ENCODE results near the gene IFNGR1.

IFNGR1 gene

DNA sequence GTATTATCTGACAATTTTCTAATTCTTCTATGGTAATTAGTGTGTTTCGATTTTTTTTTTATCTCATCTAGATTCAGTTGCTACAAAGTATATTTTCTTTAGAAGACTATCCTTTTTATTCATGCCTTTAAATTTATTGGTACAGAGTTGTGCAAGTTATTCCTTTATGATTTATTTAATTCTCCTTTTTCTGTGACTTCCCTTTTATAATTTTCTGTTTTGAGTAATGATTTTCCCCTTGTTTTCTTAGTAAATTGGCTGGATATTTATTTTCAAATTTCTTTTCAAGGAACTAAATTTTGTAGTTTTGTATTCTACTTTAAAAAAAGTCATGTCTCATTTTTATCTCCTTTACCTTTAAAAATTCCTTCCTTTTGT lies 43.3 kb downstream of the IFNGR1 start:
- no peak for DNase-seq (ENCODE audit: low read depth)

DNA sequence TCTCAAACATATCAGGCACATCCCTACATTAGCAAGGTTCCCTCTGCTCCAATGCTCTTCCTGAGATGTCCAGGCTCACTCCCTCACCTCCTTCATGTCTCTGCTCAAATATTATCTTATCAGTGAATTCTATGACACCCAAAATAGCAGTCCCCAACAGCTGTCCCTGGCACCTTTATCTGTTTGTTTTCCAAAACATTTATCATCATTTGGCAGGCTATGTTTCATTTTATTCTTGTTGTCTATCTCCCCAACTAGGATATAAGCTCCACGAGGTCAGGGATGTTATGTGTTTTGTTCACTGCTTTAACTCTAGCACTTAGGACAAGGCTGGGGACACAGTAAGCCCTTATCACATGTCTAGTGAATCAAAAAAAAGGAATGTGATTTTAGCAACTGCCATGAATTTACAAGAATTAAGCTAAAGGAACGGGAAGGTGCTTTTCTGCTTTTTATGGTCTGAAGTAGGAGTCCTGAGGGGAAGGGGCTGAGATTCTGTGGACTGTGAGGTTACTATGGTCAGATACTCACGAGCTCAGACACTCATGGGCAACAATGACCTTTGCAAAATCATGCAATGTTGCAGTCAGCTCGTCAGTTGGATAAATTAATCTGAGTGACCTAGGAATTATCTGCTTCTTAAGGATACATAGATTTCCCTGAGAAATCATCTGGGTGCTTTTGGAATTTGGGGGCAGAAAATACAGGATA lies 43.9 kb downstream of the IFNGR1 start:
- no peak for DNase-seq (ENCODE audit: low read depth)

DNA sequence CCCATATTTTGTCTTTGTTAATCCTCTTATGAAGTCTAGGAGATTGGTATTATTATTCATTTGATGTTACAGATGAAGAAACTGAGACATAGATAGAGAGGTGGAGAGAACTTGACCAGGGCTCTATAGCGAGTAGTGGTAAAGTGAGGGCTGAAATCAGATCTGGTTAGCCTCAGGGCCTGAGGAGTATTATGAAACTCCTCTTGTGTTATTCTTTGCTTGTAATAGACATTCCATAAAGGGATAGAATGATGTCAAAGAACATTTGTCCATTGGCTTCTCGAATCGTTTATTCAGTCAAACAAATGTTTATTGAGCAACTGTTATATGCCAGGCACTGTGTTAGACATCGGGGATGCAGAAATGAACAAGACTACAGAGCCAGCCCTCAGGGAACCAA lies 45.7 kb downstream of the IFNGR1 start, which contains the start of gene IL22RA2:
TSS of gene IL22RA2 (minus strand) at position 144 of the 400 bp plus-strand sequence. CDS start 11,895 bp downstream, outside the sequence.
- no peak for DNase-seq (ENCODE audit: low read depth)

DNA sequence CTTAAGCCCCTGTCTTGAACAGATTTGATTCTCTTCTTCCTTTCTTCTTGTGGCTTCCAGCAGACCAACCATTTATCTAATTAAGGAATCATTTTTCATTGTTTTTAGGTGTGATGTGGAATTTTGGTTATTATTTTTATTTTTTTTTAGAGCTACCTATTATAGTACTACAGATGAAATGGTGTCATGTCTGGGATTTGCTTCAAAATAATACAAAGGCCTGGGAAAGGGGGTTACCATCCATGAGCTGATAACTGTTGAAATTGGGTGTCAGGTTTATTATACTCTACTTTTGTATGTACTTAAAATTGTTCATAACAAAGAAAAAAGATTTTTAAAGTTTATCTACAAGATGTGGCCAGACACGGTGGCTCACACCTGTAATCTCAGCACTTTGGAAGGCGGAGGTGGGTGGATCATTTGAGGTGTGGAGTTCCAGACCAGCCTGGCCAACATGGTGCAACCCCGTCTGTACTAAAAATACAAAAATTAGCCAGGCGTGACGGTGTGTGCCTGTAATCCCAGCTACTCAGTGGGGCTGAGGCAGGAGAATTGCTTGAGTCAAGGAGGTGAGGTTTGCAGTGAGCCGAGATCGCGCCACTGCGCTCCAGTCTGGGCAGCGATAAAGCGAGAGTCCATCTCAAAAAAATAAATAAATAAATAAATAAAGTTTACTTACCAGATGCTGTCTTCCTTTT lies 46.3 kb downstream of the IFNGR1 start:
- DNase-seq (ENCODE audit: low read depth) = no peak

DNA sequence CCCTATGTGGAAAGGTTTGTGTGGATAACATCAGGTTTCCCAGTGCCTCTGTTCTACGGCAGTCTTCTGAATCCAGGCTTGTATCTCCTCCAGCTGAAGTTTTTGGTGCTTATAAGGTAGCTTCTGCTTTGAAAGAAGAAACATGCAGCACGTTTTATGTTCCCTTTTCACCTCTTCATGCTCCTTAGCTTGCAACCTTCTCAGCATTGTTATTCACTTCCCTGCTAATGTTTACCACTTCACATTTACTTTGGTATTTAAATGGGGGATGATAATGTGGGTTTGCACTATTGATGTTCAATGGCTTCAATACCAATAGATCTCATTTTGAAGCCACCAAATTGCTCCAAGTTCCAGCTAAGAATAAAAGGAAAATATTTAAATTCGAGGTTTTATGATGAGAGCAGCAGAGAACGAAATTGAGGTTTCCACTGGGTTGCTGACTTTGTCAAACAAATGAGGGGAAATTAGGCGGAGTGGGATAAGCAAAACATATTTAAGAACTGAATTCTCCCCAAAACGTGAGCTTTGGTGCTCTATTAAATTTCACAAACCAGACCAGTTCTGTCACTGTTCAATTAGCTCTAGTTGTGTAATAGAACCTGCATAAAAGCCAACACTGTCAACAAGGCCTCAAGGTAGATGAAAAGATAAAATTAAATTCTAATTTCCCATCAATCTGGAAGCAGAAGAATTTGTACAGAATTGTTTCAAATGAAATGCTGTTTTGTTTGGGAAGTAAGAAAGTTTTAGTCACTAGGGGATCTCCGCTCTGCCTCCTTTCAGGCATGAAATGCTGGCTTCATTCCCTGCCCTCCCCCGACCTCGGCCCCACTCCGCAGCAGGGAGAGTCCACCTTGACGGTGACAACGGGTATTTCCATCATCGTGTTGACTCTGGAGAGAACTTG lies 47.1 kb downstream of the IFNGR1 start:
- DNase-seq (ENCODE audit: low read depth) = no peak

DNA sequence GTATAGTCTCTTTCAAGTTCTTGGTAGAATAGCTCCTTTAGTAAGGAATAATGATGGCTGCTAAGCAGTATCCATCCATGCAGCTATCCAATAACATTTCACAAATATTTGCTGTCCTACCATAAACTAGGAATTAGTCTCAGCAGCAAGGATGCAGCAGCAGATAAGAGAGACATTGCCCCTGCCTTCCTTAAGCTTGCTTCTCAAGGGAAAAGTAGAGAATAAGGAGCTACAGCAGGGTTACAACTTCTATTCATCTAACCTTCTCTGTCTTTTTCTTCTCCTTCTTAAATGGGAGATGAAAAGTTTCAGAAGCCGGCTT lies 48.2 kb downstream of the IFNGR1 start:
- DNase-seq (ENCODE audit: low read depth) = no peak

DNA sequence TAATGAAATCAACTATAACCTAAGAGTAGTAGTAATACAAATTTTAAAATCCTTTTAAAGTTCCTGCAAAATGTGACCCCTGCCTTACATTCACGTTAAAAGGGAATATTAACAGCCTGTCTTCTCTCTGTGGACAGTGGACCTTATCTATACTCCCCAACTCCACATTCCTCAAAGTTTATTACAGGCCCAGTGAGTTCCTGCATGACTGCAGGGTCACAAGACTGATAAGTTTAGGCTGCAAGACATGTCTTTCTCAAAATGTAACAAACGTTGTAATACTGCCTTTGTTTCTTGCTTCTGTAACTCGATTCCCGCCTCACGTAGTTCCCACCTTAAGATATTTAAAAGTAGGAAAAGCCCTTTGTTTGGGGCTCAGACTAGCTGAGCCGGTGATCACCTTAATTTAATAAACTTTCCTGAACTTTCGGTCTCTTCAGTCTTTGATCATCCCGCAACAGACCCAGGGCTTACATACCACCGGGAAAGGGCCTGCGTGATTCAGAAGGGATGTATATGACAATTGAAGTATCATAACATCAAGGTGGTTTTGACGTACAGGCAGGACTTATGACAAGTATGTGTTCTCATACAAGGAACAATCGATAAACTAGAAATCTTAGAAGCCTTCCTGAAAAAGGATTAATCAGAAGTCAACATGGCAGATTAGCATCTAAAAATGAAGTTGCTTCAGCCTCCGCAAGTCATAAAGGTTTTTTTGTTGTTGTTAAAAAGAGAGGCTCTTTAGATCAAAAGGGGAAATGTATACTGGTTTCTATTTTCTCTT lies 48.7 kb downstream of the IFNGR1 start:
- no peak for DNase-seq (ENCODE audit: low read depth)

DNA sequence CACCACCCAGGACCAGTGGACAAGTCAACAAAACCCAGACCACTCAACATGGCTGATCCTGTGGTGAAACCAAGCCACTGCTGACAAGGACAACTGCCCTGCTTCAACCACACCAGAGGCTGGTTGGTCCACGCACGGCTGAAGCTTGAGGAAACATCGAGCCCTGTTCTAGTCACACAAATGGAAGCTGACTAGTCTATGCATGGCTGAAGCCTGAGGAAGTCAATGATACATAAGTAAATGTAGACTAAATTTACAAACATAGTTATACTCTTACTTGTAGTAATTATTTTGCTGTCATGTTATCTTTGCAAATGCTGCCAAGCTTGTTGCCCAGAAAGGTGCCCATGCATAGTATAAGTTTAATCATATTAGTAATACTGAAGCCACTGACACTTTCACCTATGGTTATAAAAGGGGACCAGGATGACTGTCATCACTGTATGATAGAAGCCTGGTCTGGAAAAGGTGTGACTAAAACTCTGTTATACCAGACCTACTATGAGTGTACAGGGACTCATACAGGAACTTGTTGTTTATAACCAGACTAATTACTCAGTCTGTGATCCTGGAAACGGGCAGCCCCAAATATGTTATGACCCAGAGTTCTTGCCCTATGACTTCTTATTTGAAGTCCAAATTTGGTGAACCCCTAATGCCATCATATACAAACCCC lies 51.3 kb downstream of the IFNGR1 start:
- DNase-seq (ENCODE audit: low read depth) = no peak

DNA sequence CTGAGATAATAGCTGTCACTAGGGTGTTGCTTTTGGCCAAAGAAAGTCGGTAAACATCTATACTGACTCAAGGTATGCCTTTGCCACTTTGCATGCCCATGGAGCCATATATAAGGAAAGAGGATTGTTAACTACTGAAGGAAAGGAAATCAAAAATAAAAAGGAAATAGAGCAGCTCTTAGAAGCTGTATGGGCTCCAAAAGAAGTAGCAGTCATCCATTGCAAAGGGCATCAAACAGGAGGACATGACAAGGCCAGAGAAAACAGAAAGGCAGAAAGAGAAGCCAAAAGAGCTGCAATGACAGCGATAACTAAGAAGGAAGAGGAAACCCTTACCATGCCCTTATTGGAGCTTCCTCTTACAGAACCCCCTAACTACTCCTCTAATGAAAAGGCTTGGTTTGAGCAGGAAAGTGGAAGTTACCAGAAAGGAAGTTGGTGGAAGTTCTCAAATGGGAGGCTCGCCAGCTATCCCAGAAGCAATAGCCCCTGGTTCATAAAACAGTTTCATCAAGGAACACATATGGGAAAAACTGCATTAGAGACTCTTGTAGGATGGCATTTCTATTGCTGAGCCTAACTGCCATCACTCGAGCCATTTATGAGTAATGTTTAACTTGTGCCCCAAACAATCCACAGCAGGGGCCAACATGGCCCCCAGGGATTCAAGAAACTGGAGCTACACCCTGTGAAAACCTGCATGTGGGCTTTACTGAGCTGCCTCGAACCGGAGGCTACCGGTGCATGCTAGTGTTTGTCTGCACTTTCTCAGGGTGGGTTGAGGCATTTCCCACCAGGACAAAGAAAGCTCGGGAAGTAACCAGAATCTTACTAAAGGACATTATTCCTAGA lies 52.7 kb downstream of the IFNGR1 start:
- DNase-seq (ENCODE audit: low read depth) = no peak

DNA sequence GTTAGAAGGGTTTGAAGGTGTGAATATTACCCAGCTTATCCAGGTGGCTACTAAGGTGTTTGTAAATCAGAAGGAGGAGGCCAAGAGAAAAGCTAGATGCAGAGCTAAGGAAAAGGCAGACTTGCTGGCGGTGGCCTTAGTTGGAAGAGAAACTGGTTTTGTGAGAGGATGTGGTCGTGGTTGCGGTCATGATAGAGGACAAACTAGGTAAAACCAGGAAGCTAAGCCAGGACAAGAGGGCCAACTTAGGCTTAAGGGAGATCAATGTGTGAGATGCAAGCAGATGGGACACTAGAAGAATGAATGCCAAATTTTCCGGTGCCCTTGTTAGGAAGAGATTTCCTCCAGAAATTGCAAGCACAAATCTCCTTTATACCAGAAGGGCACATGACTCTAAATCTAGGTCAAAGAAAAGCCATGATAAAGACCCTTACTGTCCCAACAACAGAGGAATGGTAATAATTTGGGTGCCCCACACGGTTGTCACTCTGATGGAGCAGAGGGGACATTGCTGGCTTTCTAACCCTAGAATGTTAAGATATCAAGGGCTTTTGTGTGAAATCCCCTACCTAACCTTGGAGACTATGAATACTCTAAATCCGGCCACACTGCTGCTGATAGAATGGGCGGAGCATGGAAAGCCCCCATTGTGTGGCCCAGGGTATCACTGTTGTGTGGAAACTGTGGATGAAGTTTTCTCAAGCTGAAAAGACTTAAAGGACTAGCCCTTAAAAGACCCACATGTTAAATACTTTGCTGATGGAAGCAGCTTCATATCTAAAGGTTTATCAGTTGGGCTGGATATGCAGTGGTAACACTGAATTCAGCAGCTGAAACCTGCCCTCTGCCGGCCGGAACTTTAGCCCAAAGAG lies 53.6 kb downstream of the IFNGR1 start:
- DNase-seq (ENCODE audit: low read depth) = no peak

DNA sequence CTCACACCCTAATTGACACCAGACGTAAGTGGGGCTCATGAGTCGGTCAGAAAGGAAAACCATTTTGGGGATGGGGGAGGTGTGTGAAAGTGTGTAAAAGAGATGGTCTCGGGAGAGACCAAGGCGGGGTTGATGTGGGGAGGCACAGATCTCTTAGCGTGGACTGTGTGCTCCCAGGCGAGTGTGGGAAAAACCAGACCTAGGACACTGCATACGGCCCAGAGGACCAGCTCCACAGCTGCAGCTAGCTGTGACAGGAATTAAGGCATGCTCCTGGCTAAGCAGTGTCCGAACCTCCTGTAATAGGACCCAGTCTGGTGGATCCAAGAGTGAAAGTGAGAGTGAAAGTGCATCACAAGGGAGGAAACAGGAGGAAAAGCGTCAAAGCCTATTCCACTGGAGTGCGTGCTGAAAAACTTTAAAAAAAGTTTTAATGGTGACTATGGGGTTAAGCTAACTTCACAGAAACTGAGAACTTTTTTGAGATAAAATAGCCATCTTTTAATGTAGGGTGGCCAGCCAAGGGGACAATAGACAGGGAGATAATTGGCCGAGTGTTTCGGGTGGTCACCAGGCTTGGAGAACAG lies 55.4 kb downstream of the IFNGR1 start:
- no peak for DNase-seq (ENCODE audit: low read depth)

DNA sequence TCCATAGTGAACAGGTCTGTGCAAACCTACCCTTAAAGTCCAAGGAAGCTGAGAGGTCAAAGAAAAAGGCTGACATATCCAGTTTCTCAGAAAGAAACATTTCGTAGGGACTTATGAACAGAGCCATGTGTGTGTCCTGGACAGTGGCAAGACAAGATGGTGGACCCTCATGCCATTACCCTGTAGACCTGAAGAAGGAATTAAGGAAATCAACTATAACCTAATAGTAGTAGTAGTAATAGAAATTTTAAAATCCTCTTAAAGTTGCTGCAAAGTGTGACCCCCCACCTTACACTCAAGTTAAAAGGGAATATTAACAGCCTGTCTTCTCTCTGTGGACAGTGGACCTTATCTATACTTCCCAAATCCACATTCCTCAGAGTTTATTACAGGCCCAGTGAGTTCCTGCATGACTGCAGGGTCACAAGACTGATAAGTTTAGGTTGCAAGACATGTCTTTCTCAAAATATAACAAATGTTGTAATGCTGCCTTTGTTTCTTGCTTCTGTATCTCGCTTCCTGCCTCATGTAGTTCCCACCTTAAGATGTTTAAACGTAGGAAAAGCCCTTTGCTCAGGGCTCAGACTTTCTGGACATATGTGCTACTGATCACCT lies 56.4 kb downstream of the IFNGR1 start:
- DNase-seq (ENCODE audit: low read depth) = no peak

DNA sequence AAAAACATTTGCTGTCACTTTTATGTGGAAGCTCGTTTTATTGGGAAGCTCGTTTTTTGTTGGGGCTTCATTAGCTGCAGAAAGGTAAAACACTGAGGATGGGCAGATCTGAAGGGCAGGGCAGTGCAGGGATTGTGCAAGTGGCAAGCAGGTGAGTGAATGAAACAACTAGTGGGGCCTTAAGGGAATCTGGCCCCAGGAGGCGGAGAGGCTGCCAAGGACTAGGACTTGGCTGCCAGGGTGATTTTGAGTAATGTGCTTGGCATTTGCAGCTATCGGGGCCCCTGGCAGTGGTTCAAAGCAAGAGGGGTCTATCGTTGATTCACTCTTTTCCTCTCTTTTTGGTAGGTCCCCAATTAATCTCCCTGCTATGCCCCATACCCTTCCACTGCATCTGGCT lies 57.2 kb downstream of the IFNGR1 start:
- no peak for DNase-seq (ENCODE audit: low read depth)

DNA sequence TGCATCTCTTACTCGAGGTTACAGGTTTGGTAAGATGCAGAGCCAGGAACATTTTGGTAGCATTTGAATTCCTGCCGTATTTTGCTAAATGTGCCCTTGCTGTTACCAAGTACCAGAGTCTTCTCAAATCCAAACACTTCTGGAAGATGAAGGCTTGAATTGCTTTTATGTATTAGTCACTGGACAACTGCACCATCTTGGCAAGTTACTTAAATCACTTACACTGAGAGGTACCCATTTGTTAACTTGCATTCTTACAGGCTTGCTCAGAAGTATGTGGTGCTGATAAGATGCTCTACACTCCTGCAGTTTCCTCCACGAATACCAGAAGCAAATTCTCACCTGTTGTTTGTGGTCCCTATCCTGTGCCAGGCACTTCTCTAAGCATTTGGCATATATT lies 58.4 kb downstream of the IFNGR1 start:
- DNase-seq (ENCODE audit: low read depth) = no peak

DNA sequence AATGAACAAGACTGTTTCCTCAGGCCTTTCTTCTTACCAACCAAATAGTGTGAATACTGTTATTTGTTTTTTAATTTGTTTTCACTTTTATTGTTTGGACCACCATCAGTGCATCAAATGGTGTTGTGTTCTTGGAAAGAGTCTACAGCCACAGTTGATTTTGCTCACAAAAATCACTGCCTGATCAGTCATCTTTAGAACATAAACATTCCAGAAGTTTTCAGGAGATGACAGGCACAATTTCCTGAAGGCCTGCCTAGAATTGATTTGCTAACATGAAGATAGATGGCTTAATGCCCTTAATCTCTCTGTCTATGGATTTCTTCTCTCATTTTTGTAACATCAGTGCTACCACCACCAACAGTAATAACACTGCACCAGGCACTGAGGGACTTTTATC lies 59.3 kb downstream of the IFNGR1 start:
- no peak for DNase-seq (ENCODE audit: low read depth)

DNA sequence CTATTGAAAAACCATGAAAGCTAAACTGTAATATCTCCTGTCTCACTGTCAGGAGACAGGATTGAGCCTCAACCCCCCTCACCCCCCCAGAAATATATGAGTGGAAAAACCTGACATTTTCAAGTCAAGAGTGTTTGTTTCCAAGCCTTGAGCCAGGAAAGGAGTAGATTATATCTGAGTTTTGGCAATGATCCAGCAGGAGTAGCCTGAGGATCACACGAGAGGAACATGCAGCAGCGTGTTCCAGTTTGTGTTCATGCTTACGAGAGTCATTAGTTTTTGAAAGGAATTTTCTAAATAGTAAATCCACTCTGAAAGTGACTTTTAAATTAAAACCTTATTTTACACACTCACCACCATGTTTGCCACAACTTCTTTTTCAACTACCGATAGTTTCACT lies 61.6 kb downstream of the IFNGR1 start:
- DNase-seq (ENCODE audit: low read depth) = no peak

DNA sequence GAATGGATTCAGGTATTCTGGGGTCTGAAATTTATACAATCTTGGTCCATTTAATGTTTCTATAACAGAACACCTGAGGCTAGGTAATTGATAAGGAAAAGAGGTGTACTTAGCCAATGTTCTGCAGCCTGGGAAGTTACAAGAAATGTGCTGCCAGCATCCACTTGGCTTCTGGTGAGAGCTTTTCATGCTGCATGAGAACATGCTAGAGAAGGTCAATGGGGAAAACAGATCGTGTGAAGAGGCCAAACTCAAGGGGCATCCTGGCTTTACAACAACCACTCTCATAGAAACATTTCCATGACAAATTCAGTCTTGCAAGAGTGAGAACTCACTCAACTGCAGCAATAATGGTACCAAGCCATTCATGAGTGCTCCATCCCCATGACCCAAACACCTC lies 62.5 kb downstream of the IFNGR1 start:
- DNase-seq (ENCODE audit: low read depth) = no peak

DNA sequence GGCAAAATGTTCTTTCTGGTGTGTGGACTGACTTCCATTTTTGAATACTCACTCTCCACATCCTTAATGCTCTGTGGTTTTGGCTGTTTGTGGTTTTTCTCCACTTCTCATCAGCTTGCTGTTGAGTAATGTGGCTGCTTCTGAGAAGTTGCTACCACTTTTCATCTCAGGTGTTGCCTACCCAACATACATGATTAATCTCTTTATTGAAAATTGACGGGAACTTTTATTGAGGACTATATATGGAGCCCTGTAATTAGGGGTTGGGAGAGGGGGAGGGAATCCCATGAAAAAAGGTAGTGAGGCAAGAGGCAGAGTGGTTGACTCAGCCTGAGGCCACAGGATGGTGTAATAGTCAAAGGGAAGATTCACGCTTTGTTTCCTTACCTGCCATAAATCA lies 63.4 kb downstream of the IFNGR1 start:
- no peak for DNase-seq (ENCODE audit: low read depth)

DNA sequence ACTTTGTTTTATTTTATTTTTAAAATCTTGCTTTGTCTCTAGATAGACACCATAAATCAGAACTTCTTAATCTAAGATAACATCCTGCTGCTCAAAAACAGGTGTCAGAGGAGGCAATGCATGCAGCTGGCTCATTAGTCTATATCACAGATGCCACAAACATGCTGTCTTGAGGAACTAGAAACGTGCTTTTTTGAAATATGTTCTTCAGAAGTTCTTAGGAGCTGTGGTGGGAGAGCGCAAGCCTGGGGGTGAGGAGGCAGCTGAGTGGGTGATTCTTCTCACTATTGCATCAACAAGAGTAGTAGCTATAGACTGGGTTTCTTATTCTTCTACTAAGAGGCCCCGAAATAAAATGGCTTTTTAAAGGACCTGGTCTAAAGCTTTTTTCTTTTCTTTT lies 69.1 kb downstream of the IFNGR1 start:
- no peak for DNase-seq (ENCODE audit: low read depth)

All from activated T-cell treated with anti-CD3 and anti-CD28 coated beads for 1 hour (primary cell).